Right kidney (tissue), 9 donors: ENCODE results near the gene DTNB.
"Not testable (repeated sequence)": the region's sequence is repeated elsewhere in the genome, so short reads cannot be mapped to it uniquely, and the experiment has no call there.

Source experiments
- DNase-seq: peaks from one replicate; pipeline ENCODE4 v3.0.0-alpha.2; 2016
- long read RNA-seq, 8 donors: transcript quantifications; one replicate each; lab custom pipeline, GENCODE V29; 2026

The DTNB gene
- long read RNA-seq, donor 1 = 0 reads
- long read RNA-seq, donor 2, partial matches to known transcripts = 0 of 1 reads
- long read RNA-seq, donor 2, other reads (novel, unspliced or antisense) = 0 of 1 reads
- long read RNA-seq, donor 3 = 0 reads
- long read RNA-seq, donor 4 = 0 reads
- long read RNA-seq, donor 5, partial matches to known transcripts = 0 of 2 reads
- long read RNA-seq, donor 5, other reads (novel, unspliced or antisense) = 0 of 2 reads
- long read RNA-seq, donor 6, partial matches to known transcripts = 0 of 1 reads
- long read RNA-seq, donor 6, other reads (novel, unspliced or antisense) = 0 of 1 reads
- long read RNA-seq, donor 7, partial matches to known transcripts = 0 of 3 reads
- long read RNA-seq, donor 7, other reads (novel, unspliced or antisense) = 0 of 3 reads
- long read RNA-seq, donor 8 = 0 reads

DNA sequence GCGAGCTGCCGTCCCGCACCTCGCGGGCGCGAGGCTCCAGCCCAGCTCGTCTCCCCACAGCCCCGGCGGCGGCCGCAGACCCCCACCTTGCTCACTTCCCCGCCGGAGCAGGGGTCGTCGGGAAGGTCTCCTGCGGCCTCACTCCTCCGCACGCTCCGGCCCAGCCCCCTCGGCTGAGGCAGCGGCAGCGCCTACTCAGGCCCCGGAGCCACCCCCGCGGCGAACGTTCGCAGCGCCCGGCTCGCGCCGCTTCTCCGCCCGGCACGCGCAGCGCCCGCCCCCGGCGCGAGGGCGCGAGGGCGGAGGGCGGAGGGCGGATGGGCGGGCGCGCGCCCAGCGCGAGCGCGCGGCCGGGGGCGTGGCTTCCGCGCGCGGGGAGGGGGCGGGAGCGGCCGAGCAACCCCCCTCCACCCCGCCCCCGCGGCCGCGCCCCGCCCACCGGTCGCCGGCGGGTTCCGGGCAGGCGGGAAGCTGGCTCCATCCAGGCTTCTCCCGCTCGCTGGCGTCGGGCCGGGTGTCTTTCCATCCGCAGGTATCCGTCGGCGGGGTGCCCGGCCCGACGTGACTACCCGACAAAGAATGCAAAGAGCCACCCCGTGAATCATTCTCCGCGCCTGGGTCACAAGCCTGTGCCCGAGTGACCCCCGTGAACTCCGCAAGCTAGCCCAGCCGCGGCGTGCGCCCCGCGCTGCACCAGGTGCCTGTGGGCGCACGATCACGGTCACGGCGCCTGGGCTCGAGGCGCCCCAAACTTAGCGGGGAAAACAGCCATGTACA is at the start of gene DTNB:
TSS of gene DTNB (minus strand) at position 278 of the 777 bp plus-strand sequence. CDS start 20,917 bp downstream, outside the sequence.
- peak; percentile 92 for DNase-seq

- no peak for DNase-seq
Observed at GRCh38 chr2:25722224-25722623, 48.8 kb upstream of the DTNB start.

GRCh38 chr2:25720575-25720974 is 47.2 kb upstream of the DTNB start:
- DNase-seq = no peak

DNA sequence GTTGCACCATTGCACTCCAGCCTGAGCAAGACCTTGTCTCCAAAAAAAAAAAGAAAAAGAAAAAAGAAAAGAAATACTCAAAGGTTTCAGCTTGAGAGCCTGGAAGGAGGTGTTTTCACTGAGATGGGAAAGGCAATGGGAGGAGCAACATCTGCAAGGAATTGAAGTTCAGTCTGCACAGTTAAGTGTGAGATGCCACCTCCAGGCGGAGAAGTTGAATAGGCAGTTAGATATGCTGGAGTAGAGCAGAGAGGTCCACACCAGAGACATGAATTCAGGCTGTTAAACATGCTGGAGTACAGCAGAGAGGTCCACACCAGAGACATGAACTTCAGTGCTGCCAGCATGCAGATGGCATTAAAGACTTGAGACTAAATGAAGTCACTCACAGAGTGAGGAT is 41.4 kb upstream of the DTNB start:
- no peak for DNase-seq

DNA sequence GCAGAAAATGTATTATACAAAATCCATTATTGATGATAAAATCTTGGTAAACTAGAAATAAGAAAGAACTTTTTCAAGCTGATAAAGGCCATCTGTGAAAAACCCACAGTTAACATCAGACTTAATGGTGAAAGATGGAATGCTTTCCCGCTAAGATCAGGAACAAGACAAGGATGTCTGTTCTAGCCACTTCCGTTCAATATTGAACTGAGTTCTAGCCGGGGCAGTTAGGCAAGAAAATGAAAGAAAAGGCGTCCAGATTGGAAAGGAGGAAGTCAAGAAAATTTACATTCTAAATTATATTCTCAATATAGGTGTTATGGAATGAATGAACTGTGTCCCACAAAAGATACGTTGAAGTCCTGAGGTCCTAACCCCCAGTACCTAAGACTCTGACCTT is 39.1 kb upstream of the DTNB start:
- no peak for DNase-seq

GRCh38 chr2:25711675-25712354 is 38.4 kb upstream of the DTNB start:
- DNase-seq = peak; percentile 5

- DNase-seq = no peak
Observed at GRCh38 chr2:25710750-25711149, 37.4 kb upstream of the DTNB start.

- DNase-seq = no peak
Observed at GRCh38 chr2:25709349-25709748, 36.0 kb upstream of the DTNB start.

GRCh38 chr2:25707927-25708590 is 34.7 kb upstream of the DTNB start:
- DNase-seq = no peak

DNA sequence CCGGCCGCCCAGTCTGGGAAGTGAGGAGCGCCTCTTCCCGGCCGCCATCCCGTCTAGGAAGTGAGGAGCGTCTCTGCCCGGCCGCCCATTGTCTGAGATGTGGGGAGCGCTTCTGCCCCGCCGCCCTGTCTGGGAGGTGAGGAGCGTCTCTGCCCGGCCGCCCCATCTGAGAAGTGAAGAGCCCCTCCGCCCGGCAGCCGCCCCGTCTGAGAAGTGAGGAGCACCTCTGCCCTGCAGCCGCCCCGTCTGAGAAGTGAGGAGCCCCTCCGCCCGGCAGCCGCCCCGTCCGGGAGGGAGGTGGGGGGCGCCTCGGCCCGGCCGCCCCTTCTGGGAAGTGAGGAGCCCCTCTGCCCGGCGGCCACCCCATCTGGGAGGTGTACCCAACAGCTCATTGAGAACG is 32.2 kb upstream of the DTNB start:
- not testable (repeated sequence) for DNase-seq

DNA sequence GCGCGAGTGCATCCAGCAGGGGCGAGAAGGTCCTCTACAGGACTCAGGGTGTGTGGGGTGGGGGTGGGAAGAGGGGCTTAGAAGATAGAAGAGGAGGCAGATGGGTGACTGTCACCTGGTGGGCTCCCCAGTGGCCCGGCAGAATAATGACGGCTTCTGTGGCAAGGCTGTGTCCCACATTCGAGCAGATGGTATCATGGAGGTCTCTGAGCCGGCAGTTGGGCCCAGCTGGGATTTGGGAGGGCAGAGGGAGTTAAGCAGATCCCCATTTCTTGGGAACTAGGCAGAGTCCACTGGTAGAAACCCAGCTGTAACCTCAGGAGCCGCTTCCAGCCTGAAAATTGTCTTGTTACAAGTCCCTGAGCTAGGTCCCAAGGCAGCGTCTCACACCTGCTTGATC is 28.4 kb upstream of the DTNB start:
- DNase-seq = no peak

DNA sequence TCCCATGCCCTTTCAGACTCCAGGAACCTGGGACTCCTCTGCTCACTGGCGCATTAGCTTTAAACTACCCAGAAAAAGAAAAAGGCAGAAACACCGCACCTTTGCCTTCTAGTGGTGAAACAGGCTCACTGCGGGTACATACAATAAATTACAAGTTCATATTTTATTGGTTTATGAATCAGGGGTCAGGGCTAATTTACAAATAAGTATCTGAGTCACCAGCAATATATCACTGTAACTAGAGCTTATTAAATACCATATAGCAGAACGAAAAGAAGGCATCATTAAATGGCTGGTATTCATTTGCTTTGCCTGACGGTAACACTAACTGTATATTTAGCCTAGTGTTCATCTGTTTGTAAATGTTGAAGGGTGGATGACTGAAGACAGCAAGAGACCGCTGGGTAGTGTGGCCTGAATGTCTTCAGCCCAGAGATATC is 26.9 kb upstream of the DTNB start:
- DNase-seq = peak; percentile 15

DNA sequence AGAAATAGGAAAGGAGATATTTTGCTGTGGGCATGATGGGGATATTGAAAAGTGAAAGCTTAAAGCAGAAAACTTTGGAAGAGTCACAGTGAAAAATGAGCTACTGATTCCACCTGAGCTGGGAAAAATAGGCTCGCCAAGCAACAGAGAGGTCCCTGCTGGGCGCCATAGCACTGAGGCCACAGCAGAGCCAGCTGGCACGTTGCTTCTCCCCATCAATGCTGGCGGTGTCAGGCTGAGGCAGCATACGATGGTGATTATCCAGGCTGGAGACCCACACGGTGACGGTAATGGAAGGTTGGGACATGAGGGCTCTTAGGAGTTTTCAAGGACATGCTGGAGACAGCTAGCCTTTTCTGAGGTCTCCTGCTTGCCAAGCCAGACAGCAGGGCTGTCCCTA is 25.8 kb upstream of the DTNB start:
- no peak for DNase-seq

- DNase-seq = no peak
Observed at GRCh38 chr2:25698752-25699151, 25.4 kb upstream of the DTNB start.

DNA sequence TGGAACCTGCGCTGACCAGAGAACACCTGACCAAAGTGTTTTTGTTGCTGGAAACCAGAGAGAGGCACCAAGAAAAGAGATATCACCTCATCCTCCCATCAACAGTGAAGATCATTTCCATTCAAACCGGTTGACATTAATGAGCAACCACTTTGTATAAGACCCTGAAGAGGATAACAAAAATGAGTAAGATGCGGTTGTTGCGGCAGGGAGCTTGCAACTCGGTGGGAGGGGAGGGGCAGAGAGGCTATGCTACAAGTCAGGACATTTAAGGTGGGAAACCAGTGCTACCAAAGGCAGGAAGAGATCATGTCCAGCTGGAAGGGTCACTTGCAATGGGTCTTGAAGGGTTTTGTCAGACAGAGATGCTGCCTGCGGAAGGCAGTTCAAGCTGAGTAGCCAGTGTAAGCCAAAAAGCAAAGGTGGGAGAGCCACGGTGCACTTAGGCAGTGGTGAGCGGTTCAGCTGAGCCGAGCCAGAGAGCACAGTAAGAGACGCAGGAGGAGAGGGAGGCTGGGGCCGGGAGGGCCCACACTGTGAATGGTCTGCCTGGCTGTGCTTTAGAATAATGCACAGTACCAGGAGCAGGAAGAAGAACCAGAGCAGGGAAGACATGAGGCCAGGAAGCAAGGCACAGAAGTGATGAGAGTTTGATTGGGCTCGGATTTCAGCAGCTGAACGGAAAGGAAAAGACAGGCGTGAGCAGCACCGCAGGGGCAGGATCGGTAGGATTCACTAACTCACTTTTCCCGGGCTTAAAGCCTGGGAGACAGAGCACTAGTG is 24.4 kb upstream of the DTNB start:
- peak; percentile 21 for DNase-seq

GRCh38 chr2:25692737-25693445 is 19.5 kb upstream of the DTNB start:
- DNase-seq = no peak

DNA sequence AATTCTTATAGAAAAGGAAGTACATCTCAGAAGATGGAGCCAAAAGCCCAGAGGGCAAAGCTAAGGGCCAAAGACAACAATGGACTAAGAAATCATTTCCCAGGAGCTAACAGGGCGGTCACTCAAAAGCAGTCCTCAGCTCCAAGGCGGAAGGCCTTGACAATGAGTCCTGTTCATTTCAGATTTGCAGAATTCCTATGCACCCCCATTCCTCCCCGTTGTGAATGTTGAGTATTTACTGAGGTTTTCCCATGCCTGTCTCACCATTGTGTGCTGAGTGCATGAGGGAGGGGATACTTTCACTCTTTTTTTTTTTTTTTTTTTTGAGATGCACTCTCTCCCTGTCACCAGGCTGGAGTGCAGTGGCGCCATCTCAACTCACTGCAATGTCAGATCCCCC is 18.8 kb upstream of the DTNB start:
- DNase-seq = no peak

DNA sequence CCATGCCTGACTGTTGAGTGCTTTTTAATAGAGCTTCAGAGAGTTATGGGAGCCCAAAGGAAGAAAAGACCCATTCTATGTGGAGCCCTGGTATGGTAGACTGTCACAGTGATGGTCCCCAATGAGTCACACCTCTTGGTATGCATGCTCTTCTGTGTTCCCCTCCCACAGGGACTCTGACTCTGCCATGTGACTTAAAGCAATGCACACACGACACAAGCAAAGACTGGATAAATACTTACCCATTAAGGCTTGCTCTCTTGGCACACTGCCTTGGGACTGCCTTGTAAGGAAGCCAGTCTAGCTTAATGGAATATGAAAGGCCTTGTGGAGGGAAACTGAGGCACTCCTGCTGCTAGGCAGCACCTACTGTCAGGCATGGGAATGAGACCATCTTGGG is 16.7 kb upstream of the DTNB start:
- no peak for DNase-seq

GRCh38 chr2:25688236-25688635 is 14.9 kb upstream of the DTNB start:
- no peak for DNase-seq

- DNase-seq = no peak
Observed at GRCh38 chr2:25685741-25686140, 12.4 kb upstream of the DTNB start.
